ENCODE measurements around the gene IL22. TPM values are rescaled to one million over a fixed set of nuclear protein-coding genes. Genes with fewer than 3 reads are reported as not detected.

Gene IL22
- total RNA-seq, 1 experiment from 2014 or later = not detected

GRCh38 chr12:68250454-68250853 is 3.0 kb downstream of the IL22 start:
- H3K36me3 Mint-ChIP-seq = peaks cover 12% of the 10 kb centered on the region
- peaks cover 18% of the 10 kb centered on the region for H3K9me3 Mint-ChIP-seq
- H3K27me3 Mint-ChIP-seq (ENCODE audit: low read depth) = peaks cover 3% of the 10 kb centered on the region; the same call in 1 of the 2 replicates
- DNase-seq (ENCODE audit: low spot score) = no peak
- no peak overlapping the region for H3K4me3 Mint-ChIP-seq
- no peaks in the 10 kb centered on the region for H3K4me1 Mint-ChIP-seq
- TF ChIP-seq MAX (CRISPR knock-in tag; IDR thresholded peaks at IDR 0.05) (no peak), ATF1 (CRISPR knock-in tag; IDR thresholded peaks at IDR 0.05) (no peak), CTCF (IDR thresholded peaks at IDR 0.05) (no peak), TEAD1 (CRISPR knock-in tag; IDR thresholded peaks at IDR 0.05) (no peak), SMAD3 (CRISPR knock-in tag; IDR thresholded peaks at IDR 0.05; ENCODE audit: borderline replicate concordance) (no peak), E2F4 (CRISPR knock-in tag; IDR thresholded peaks at IDR 0.05; ENCODE audit: borderline replicate concordance, low read depth) (no peak)
- no peak overlapping the region for H3K27ac Mint-ChIP-seq
- ChIA-PET POLR2A (no interaction called here), CTCF (no interaction called here)
- no peak for ATAC-seq

- Mint-ChIP-seq H3K4me1 (no peaks in the 10 kb centered on the region), H3K4me3 (no peak overlapping the region), H3K9me3 (peaks cover 18% of the 10 kb centered on the region), H3K27ac (no peak overlapping the region), H3K36me3 (peaks cover 12% of the 10 kb centered on the region), H3K27me3 (ENCODE audit: low read depth) (peaks cover 3% of the 10 kb centered on the region; the same call in 1 of the 2 replicates)
- CTCF ChIA-PET = no interaction called here
- no peak for DNase-seq (ENCODE audit: low spot score)
- POLR2A ChIA-PET = no interaction called here
- no peak for ATAC-seq
- TF ChIP-seq ARID4B (CRISPR knock-in tag; IDR thresholded peaks at IDR 0.05; ENCODE audit: borderline replicate concordance) (no peak), ZNF416 (CRISPR knock-in tag; IDR thresholded peaks at IDR 0.05) (no peak), GTF2I (CRISPR knock-in tag; conservative IDR thresholded peaks at IDR 0.05) (no peak), ZNF532 (CRISPR knock-in tag; IDR thresholded peaks at IDR 0.05; ENCODE audit: borderline replicate concordance) (no peak), NFE2L1 (CRISPR knock-in tag; IDR thresholded peaks at IDR 0.05) (no peak), NFATC4 (CRISPR knock-in tag; IDR thresholded peaks at IDR 0.05) (no peak), HMGA2 (CRISPR knock-in tag; IDR thresholded peaks at IDR 0.05) (no peak), ZMAT4 (CRISPR knock-in tag; IDR thresholded peaks at IDR 0.05) (no peak)
Observed at GRCh38 chr12:68247785-68248184, 5.6 kb downstream of the IL22 start.
